K562 (cell line): ENCODE measurements around the gene SLC19A1.

ENCODE experiments used
- FOXO4 ChIP-seq: fragments of 450-650 bp; formaldehyde crosslinking; IDR thresholded peaks from 2 replicates; pipeline ENCODE4 v1.4.0; 2020; ENCODE audit warnings: mild to moderate bottlenecking, moderate library complexity
- LARP7 ChIP-seq: fragments of 450-650 bp; IDR thresholded peaks from 2 replicates; pipeline ENCODE4 v1.6.1; 2016
- ZNF274 ChIP-seq: IDR thresholded peaks from 2 replicates; pipeline ENCODE4 v1.6.1; 2011; ENCODE audit warnings: low read depth, mild to moderate bottlenecking, low read length, moderate library complexity, borderline replicate concordance

- TF ChIP-seq ZNF274 (no peak), FOXO4 (CRISPR knock-in tag) (no peak), LARP7 (no peak)
Measured at GRCh38 chr21:45551316-45551715, 9.1 kb upstream of the SLC19A1 start.
